ENCODE data around the gene REELD1. TPM values are rescaled to one million over a fixed set of nuclear protein-coding genes. Genes with fewer than 3 reads are reported as not detected.

Gene REELD1
- polyA plus RNA-seq (2013): 0.01 and 0.07 TPM in 2 replicates

DNA sequence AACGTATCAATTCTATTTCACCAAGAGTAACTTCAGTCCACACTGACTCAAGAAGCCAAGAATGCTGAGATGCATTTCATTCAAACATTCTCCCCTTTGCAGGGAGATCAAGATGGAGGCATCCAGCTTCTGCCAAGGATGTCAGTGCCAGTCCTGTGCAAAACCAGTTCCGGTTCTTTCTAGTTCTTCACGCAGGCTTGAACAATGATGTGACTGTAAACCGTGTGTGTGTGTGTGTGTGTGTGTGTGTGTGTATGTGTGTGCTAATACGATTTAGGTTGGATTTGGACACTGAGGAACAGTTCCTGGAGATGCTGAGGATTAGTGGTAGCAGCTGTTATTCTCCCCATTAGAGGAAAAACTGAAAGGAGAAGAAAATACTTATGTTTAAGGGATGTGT, at the start of gene REELD1:
Gene REELD1, plus strand, starts transcription at position 301 of the 400 bp plus-strand sequence. CDS start 2,415 bp downstream, outside the sequence.
- Histone ChIP-seq H3K4ac (ENCODE audit: low read depth, low read length) (no peak within 1 kb of the TSS), H3K9me3 (ENCODE audit: insufficient read depth, low read depth, low read length) (no peaks in the 10 kb centered on the region), H3K4me1 (ENCODE audit: control insufficient read depth in 1 of 2, insufficient read depth in 2 of 2, low read length in 2 of 2) (no peaks in the 10 kb centered on the region), H3K36me3 (ENCODE audit: control insufficient read depth in 1 of 2, insufficient read depth in 2 of 2, low read length in 2 of 2) (no peaks in the 10 kb centered on the region), H4K8ac (ENCODE audit: low read depth, low read length) (no peak within 1 kb of the TSS), H3K27me3 (ENCODE audit: insufficient read depth, low read length) (no peaks in the 10 kb centered on the region), H3K18ac (ENCODE audit: low read length) (no peak within 1 kb of the TSS), H4K91ac (ENCODE audit: low read depth, low read length) (no peak within 1 kb of the TSS), H3K79me1 (ENCODE audit: low read length) (peaks cover 2% of the 10 kb centered on the region), H3K27ac (ENCODE audit: low read depth, low read length) (no peak within 1 kb of the TSS), H4K12ac (ENCODE audit: low read depth, low read length) (no peak within 1 kb of the TSS), H3K79me2 (ENCODE audit: control insufficient read depth, insufficient read depth, low read length, poor library complexity) (no peaks in the 10 kb centered on the region), H2BK5ac (ENCODE audit: low read depth, low read length, poor library complexity) (no peak within 1 kb of the TSS), H2AFZ (ENCODE audit: insufficient read depth, low read length, poor library complexity) (no peak within 1 kb of the TSS), H3K23ac (ENCODE audit: low read length) (no peak within 1 kb of the TSS), H2BK12ac (ENCODE audit: low read length) (no peak within 1 kb of the TSS), H2BK120ac (ENCODE audit: insufficient read depth, low read length, poor library complexity) (no peak within 1 kb of the TSS), H3K4me3 (ENCODE audit: low read depth, low read length) (no peak within 1 kb of the TSS), H2AK5ac (ENCODE audit: low read length) (no peak within 1 kb of the TSS), H3K14ac (ENCODE audit: low read length) (no peak within 1 kb of the TSS), H3K9ac (ENCODE audit: low read length) (no peak within 1 kb of the TSS), H3K4me2 (ENCODE audit: low read length) (no peak within 1 kb of the TSS)
- no peak for DNase-seq
- no CpG with 5 or more reads among the region's 5 CpGs for WGBS (ENCODE audit: extremely low coverage, insufficient coverage, insufficient read length)

DNA sequence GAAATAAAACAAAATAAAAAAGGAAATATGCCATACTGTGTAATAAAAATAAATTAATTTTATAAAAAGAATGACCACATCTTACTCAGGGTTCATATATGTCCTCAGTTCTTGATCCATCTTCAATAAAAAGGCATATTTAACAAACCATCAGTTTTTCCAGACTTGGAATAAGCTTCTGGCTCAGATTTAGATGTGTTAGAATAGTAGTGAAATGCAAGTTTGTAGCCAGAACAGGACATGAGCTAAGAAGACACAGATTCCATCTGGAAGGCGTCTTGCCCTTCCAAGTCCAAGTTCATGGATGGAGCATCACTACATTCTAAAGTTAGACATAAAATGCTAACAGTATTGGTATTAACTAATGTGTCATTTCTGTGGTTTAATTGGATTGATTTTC, 49.1 kb upstream of the REELD1 start:
- H3K9ac ChIP-seq (ENCODE audit: low read length): no peak overlapping the region
- no peak overlapping the region for H4K8ac ChIP-seq (ENCODE audit: low read depth, low read length)
- H3K4me2 ChIP-seq (ENCODE audit: low read length): no peak overlapping the region
- no peaks in the 10 kb centered on the region for H3K36me3 ChIP-seq (ENCODE audit: control insufficient read depth in 1 of 2, insufficient read depth in 2 of 2, low read length in 2 of 2)
- H3K14ac ChIP-seq (ENCODE audit: low read length): no peak overlapping the region
- H3K9me3 ChIP-seq (ENCODE audit: insufficient read depth, low read depth, low read length): no peaks in the 10 kb centered on the region
- no peak overlapping the region for H2BK5ac ChIP-seq (ENCODE audit: low read depth, low read length, poor library complexity)
- H3K23ac ChIP-seq (ENCODE audit: low read length): no peak overlapping the region
- H3K79me2 ChIP-seq (ENCODE audit: control insufficient read depth, insufficient read depth, low read length, poor library complexity): no peaks in the 10 kb centered on the region
- no peaks in the 10 kb centered on the region for H3K4me1 ChIP-seq (ENCODE audit: control insufficient read depth in 1 of 2, insufficient read depth in 2 of 2, low read length in 2 of 2)
- H3K79me1 ChIP-seq (ENCODE audit: low read length): no peaks in the 10 kb centered on the region
- H3K18ac ChIP-seq (ENCODE audit: low read length): no peak overlapping the region
- H3K27ac ChIP-seq (ENCODE audit: low read depth, low read length): no peak overlapping the region
- H4K12ac ChIP-seq (ENCODE audit: low read depth, low read length): no peak overlapping the region
- no peak for DNase-seq
- H2AFZ ChIP-seq (ENCODE audit: insufficient read depth, low read length, poor library complexity): no peak overlapping the region
- no peak overlapping the region for H2AK5ac ChIP-seq (ENCODE audit: low read length)
- H3K4me3 ChIP-seq (ENCODE audit: low read depth, low read length): no peak overlapping the region
- H2BK120ac ChIP-seq (ENCODE audit: insufficient read depth, low read length, poor library complexity): no peak overlapping the region
- no peak overlapping the region for H4K91ac ChIP-seq (ENCODE audit: low read depth, low read length)
- no peaks in the 10 kb centered on the region for H3K27me3 ChIP-seq (ENCODE audit: insufficient read depth, low read length)
- H2BK12ac ChIP-seq (ENCODE audit: low read length): no peak overlapping the region
- H3K4ac ChIP-seq (ENCODE audit: low read depth, low read length): no peak overlapping the region
- no CpG with 5 or more reads among the region's 1 CpG for WGBS (ENCODE audit: extremely low coverage, insufficient coverage, insufficient read length)

DNA sequence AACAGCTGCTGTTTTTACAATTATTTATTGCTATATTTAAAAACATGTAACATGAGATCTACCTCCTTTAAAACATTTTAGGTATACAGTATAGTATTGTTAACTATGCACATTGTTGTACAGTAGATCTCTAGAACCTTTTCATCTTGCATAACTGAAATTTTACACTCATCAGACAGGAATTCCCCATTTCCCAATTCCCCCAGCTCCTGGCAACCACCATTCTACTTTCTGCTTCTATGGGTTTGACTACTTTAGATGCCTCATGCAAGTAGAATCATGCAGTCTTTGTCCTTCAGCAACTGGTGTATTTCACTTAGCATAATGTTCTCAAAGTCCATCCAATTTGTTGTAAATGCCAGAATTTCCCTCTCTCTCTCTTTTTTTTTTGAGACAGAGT, 48.5 kb upstream of the REELD1 start:
- no peaks in the 10 kb centered on the region for H3K79me2 ChIP-seq (ENCODE audit: control insufficient read depth, insufficient read depth, low read length, poor library complexity)
- no peak overlapping the region for H3K9ac ChIP-seq (ENCODE audit: low read length)
- H4K8ac ChIP-seq (ENCODE audit: low read depth, low read length): no peak overlapping the region
- H2AFZ ChIP-seq (ENCODE audit: insufficient read depth, low read length, poor library complexity): no peak overlapping the region
- H3K18ac ChIP-seq (ENCODE audit: low read length): no peak overlapping the region
- H3K27ac ChIP-seq (ENCODE audit: low read depth, low read length): no peak overlapping the region
- no peaks in the 10 kb centered on the region for H3K79me1 ChIP-seq (ENCODE audit: low read length)
- no peak overlapping the region for H2BK120ac ChIP-seq (ENCODE audit: insufficient read depth, low read length, poor library complexity)
- peak; percentile 71 to 94 for DNase-seq
- no peak overlapping the region for H3K4me2 ChIP-seq (ENCODE audit: low read length)
- H3K4me1 ChIP-seq (ENCODE audit: control insufficient read depth in 1 of 2, insufficient read depth in 2 of 2, low read length in 2 of 2): no peaks in the 10 kb centered on the region
- no peak overlapping the region for H2AK5ac ChIP-seq (ENCODE audit: low read length)
- H3K36me3 ChIP-seq (ENCODE audit: control insufficient read depth in 1 of 2, insufficient read depth in 2 of 2, low read length in 2 of 2): no peaks in the 10 kb centered on the region
- H4K91ac ChIP-seq (ENCODE audit: low read depth, low read length): no peak overlapping the region
- H3K27me3 ChIP-seq (ENCODE audit: insufficient read depth, low read length): no peaks in the 10 kb centered on the region
- H3K4ac ChIP-seq (ENCODE audit: low read depth, low read length): no peak overlapping the region
- no peak overlapping the region for H3K23ac ChIP-seq (ENCODE audit: low read length)
- no peak overlapping the region for H3K4me3 ChIP-seq (ENCODE audit: low read depth, low read length)
- no peaks in the 10 kb centered on the region for H3K9me3 ChIP-seq (ENCODE audit: insufficient read depth, low read depth, low read length)
- no peak overlapping the region for H4K12ac ChIP-seq (ENCODE audit: low read depth, low read length)
- H2BK12ac ChIP-seq (ENCODE audit: low read length): no peak overlapping the region
- no peak overlapping the region for H2BK5ac ChIP-seq (ENCODE audit: low read depth, low read length, poor library complexity)
- H3K14ac ChIP-seq (ENCODE audit: low read length): no peak overlapping the region

DNA sequence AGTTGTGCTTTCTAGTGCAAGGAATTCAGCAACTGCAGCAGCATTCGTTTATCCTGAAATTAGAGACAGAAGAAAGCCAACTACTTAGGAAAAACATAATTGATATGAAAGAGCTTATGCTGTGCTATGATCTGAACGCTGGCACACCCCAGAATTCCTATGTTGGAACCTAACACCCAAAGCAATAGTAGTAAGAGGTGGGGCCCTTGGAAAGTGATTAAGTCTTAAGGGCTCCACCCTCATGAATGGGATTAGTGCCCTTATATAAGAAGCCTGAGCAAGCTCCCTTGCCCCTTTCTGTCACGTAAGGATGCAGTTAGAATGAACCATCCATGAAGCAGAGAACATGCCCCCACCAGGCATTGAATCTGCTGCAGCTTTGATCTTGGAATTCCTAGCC, 44.2 kb upstream of the REELD1 start:
- Histone ChIP-seq H2AFZ (ENCODE audit: insufficient read depth, low read length, poor library complexity) (no peak overlapping the region), H2AK5ac (ENCODE audit: low read length) (no peak overlapping the region), H3K18ac (ENCODE audit: low read length) (no peak overlapping the region), H3K14ac (ENCODE audit: low read length) (no peak overlapping the region), H2BK120ac (ENCODE audit: insufficient read depth, low read length, poor library complexity) (no peak overlapping the region), H3K4ac (ENCODE audit: low read depth, low read length) (no peak overlapping the region), H3K9ac (ENCODE audit: low read length) (no peak overlapping the region), H4K8ac (ENCODE audit: low read depth, low read length) (no peak overlapping the region), H4K12ac (ENCODE audit: low read depth, low read length) (no peak overlapping the region), H2BK5ac (ENCODE audit: low read depth, low read length, poor library complexity) (no peak overlapping the region), H3K9me3 (ENCODE audit: insufficient read depth, low read depth, low read length) (no peaks in the 10 kb centered on the region), H3K27ac (ENCODE audit: low read depth, low read length) (no peak overlapping the region), H2BK12ac (ENCODE audit: low read length) (no peak overlapping the region), H3K23ac (ENCODE audit: low read length) (no peak overlapping the region), H3K79me2 (ENCODE audit: control insufficient read depth, insufficient read depth, low read length, poor library complexity) (no peaks in the 10 kb centered on the region), H3K4me2 (ENCODE audit: low read length) (no peak overlapping the region), H3K79me1 (ENCODE audit: low read length) (no peaks in the 10 kb centered on the region), H3K27me3 (ENCODE audit: insufficient read depth, low read length) (no peaks in the 10 kb centered on the region), H3K4me1 (ENCODE audit: control insufficient read depth in 1 of 2, insufficient read depth in 2 of 2, low read length in 2 of 2) (no peaks in the 10 kb centered on the region), H4K91ac (ENCODE audit: low read depth, low read length) (no peak overlapping the region), H3K36me3 (ENCODE audit: control insufficient read depth in 1 of 2, insufficient read depth in 2 of 2, low read length in 2 of 2) (no peaks in the 10 kb centered on the region), H3K4me3 (ENCODE audit: low read depth, low read length) (no peak overlapping the region)
- DNase-seq: no peak
- no CpG with 5 or more reads among the region's 3 CpGs for WGBS (ENCODE audit: extremely low coverage, insufficient coverage, insufficient read length)
